Muscle of leg (tissue), 11 donors: ENCODE measurements around the gene KLHL17. TPM values are rescaled to one million over a fixed set of nuclear protein-coding genes. Genes with fewer than 3 reads are reported as not detected.

Experiments
- DNase-seq: peaks from one replicate; pipeline ENCODE4 v3.0.0; 2013
- H3K27ac ChIP-seq: one replicate; pipeline ENCODE4 v1.5.1; 2013; ENCODE audit warnings: mild to moderate bottlenecking, low read length, control low read depth
- H3K27me3 ChIP-seq: one replicate; pipeline ENCODE4 v1.6.1; 2013; ENCODE audit warnings: low read length; ENCODE audit not compliant: control insufficient read depth, insufficient read depth
- H3K36me3 ChIP-seq: one replicate; pipeline ENCODE4 v1.6.1; 2013; ENCODE audit warnings: low read length; ENCODE audit not compliant: control insufficient read depth, insufficient read depth
- H3K4me1 ChIP-seq: one replicate; pipeline ENCODE4 v1.6.1; 2013; ENCODE audit warnings: low read length; ENCODE audit not compliant: control insufficient read depth, insufficient read depth
- H3K4me3 ChIP-seq: one replicate; pipeline ENCODE4 v1.5.1; 2013; ENCODE audit warnings: low read length, control low read depth
- H3K9me3 ChIP-seq: replicated peaks from 2 replicates; pipeline ENCODE4 v1.6.1; 2013; ENCODE audit warnings: low read depth, low read length; ENCODE audit not compliant: control insufficient read depth
- WGBS: methylation state at CpG from one replicate; pipeline ENCODE4 v1.1.5; 2013; ENCODE audit warnings: missing lambda C conversion rate; ENCODE audit not compliant: insufficient coverage; 5-methylcytosine and 5-hydroxymethylcytosine counted together
- polyA plus RNA-seq, 8 donors: library from polyadenylated mRNA; unstranded; fragments of 120-200 nt; gene quantifications; one replicate each; pipeline versions ENCODE4 v1.2.1 to v1.2.3, GENCODE V29; 2013; ENCODE audit warnings: inconsistent platforms in 1 of 8, low replicate concordance in 1 of 8; ENCODE audit not compliant: insufficient read length in 8 of 8, insufficient read depth in 1 of 8
- total RNA-seq: library from RNA; stranded (reverse); fragments of 120-200 nt; gene quantifications from one replicate; pipeline ENCODE4 v1.2.4, GENCODE V29; 2013

KLHL17 gene
- total and polyA plus RNA-seq, 9 donors = 3.9 to 8.1 (median 5.6) TPM

GRCh38 chr1:923131-923990 is 37.0 kb upstream of the KLHL17 start, which contains the start of gene SAMD11:
TSS of gene SAMD11 (plus strand) at chr1:923923. CDS start at chr1:924432, 509 bp downstream.
- WGBS = under 1% methylated on average over 65 of the region's 72 CpGs
- peaks cover 89% of the 10 kb centered on the region for H3K27me3 ChIP-seq
- no peaks in the 10 kb centered on the region for H3K36me3 ChIP-seq
- no peak within 1 kb of the TSS for H3K27ac ChIP-seq
- peak within 1 kb of the TSS; percentile 35 for H3K4me3 ChIP-seq
- DNase-seq = peak; percentile 95
- H3K9me3 ChIP-seq = no peaks in the 10 kb centered on the region
- H3K4me1 ChIP-seq = peaks cover 37% of the 10 kb centered on the region

- no peak for DNase-seq
- H3K27ac ChIP-seq = no peak overlapping the region
- H3K36me3 ChIP-seq = no peaks in the 10 kb centered on the region
- no peaks in the 10 kb centered on the region for H3K9me3 ChIP-seq
- under 1% methylated on average over 98 of the region's 98 CpGs for WGBS
- peaks cover 37% of the 10 kb centered on the region for H3K4me1 ChIP-seq
- no peak overlapping the region for H3K4me3 ChIP-seq
- H3K27me3 ChIP-seq = peaks cover 89% of the 10 kb centered on the region
Observed at GRCh38 chr1:923991-924655, 36.3 kb upstream of the KLHL17 start.

GRCh38 chr1:924656-925560 is 35.5 kb upstream of the KLHL17 start:
- WGBS = under 1% methylated on average over 116 of the region's 120 CpGs
- Histone ChIP-seq H3K36me3 (no peaks in the 10 kb centered on the region), H3K4me1 (peaks cover 34% of the 10 kb centered on the region), H3K27me3 (peaks cover 89% of the 10 kb centered on the region), H3K9me3 (no peaks in the 10 kb centered on the region), H3K27ac (no peak overlapping the region), H3K4me3 (peak overlapping the region; percentile 35)
- DNase-seq = peak; percentile 54

- Histone ChIP-seq H3K27me3 (peaks cover 89% of the 10 kb centered on the region), H3K4me1 (peaks cover 25% of the 10 kb centered on the region), H3K27ac (no peak overlapping the region), H3K4me3 (no peak overlapping the region), H3K9me3 (no peaks in the 10 kb centered on the region), H3K36me3 (no peaks in the 10 kb centered on the region)
- no peak for DNase-seq
- WGBS = 4% methylated on average over 51 of the region's 65 CpGs
Observed at GRCh38 chr1:925561-926421, 34.6 kb upstream of the KLHL17 start.

GRCh38 chr1:927234-927633 is 33.1 kb upstream of the KLHL17 start:
- DNase-seq = no peak
- no peaks in the 10 kb centered on the region for H3K9me3 ChIP-seq
- WGBS = 37% methylated on average over 5 of the region's 9 CpGs
- no peak overlapping the region for H3K4me3 ChIP-seq
- H3K27me3 ChIP-seq = peaks cover 89% of the 10 kb centered on the region
- H3K27ac ChIP-seq = no peak overlapping the region
- H3K4me1 ChIP-seq = peaks cover 17% of the 10 kb centered on the region
- no peaks in the 10 kb centered on the region for H3K36me3 ChIP-seq

GRCh38 chr1:927748-928147 is 32.6 kb upstream of the KLHL17 start:
- 60% methylated on average over 4 of the region's 10 CpGs for WGBS
- Histone ChIP-seq H3K9me3 (no peaks in the 10 kb centered on the region), H3K4me1 (peaks cover 16% of the 10 kb centered on the region), H3K27ac (no peak overlapping the region), H3K36me3 (no peaks in the 10 kb centered on the region), H3K27me3 (peaks cover 89% of the 10 kb centered on the region), H3K4me3 (no peak overlapping the region)
- no peak for DNase-seq

- peaks cover 90% of the 10 kb centered on the region for H3K27me3 ChIP-seq
- no peak overlapping the region for H3K27ac ChIP-seq
- no peaks in the 10 kb centered on the region for H3K9me3 ChIP-seq
- H3K4me3 ChIP-seq = no peak overlapping the region
- DNase-seq = no peak
- WGBS = 77% methylated on average over 26 of the region's 40 CpGs
- no peaks in the 10 kb centered on the region for H3K36me3 ChIP-seq
- peaks cover 8% of the 10 kb centered on the region for H3K4me1 ChIP-seq
Observed at GRCh38 chr1:928825-929661, 31.3 kb upstream of the KLHL17 start.

- no peaks in the 10 kb centered on the region for H3K9me3 ChIP-seq
- peaks cover 8% of the 10 kb centered on the region for H3K4me1 ChIP-seq
- no peak overlapping the region for H3K27ac ChIP-seq
- H3K36me3 ChIP-seq = no peaks in the 10 kb centered on the region
- H3K27me3 ChIP-seq = peaks cover 86% of the 10 kb centered on the region
- DNase-seq = no peak
- no peak overlapping the region for H3K4me3 ChIP-seq
- WGBS = 79% methylated on average over 30 of the region's 40 CpGs
Observed at GRCh38 chr1:929712-930632, 30.4 kb upstream of the KLHL17 start.
